Activated T-cell treated with anti-CD3 and anti-CD28 coated beads for 48 hours (primary cell): ENCODE results near the gene SCN5A.

Source experiments
- DNase-seq: peaks from one replicate; pipeline ENCODE4 v3.0.0-alpha.2; 2020; ENCODE audit warnings: low read depth

Gene SCN5A

GRCh38 chr3:38647217-38647970, 2.1 kb downstream of the SCN5A start:
- DNase-seq = no peak

GRCh38 chr3:38646630-38647029, 2.9 kb downstream of the SCN5A start:
- no peak for DNase-seq

GRCh38 chr3:38646062-38646461, 3.4 kb downstream of the SCN5A start:
- no peak for DNase-seq

- no peak for DNase-seq
Observed at GRCh38 chr3:38645601-38646000, 3.9 kb downstream of the SCN5A start.

- no peak for DNase-seq
Observed at GRCh38 chr3:38645076-38645475, 4.4 kb downstream of the SCN5A start.

GRCh38 chr3:38644662-38645053, 4.8 kb downstream of the SCN5A start:
- DNase-seq = no peak

GRCh38 chr3:38644016-38644661, 5.3 kb downstream of the SCN5A start:
- no peak for DNase-seq

GRCh38 chr3:38643592-38643991, 5.9 kb downstream of the SCN5A start:
- no peak for DNase-seq

- no peak for DNase-seq
Observed at GRCh38 chr3:38643090-38643489, 6.4 kb downstream of the SCN5A start.

GRCh38 chr3:38641461-38642110, 7.9 kb downstream of the SCN5A start:
- no peak for DNase-seq

GRCh38 chr3:38640661-38641452, 8.6 kb downstream of the SCN5A start:
- no peak for DNase-seq

- DNase-seq = no peak
Observed at GRCh38 chr3:38638354-38638753, 11.1 kb downstream of the SCN5A start.

- no peak for DNase-seq
Observed at GRCh38 chr3:38637906-38638305, 11.6 kb downstream of the SCN5A start.

GRCh38 chr3:38636881-38637280, 12.6 kb downstream of the SCN5A start:
- DNase-seq = no peak

GRCh38 chr3:38636464-38636863, 13.0 kb downstream of the SCN5A start:
- DNase-seq = no peak

- no peak for DNase-seq
Observed at GRCh38 chr3:38634111-38634510, 15.4 kb downstream of the SCN5A start.

- no peak for DNase-seq
Observed at GRCh38 chr3:38632989-38633388, 16.5 kb downstream of the SCN5A start.

GRCh38 chr3:38630606-38631005, 18.9 kb downstream of the SCN5A start:
- no peak for DNase-seq

- DNase-seq = no peak
Observed at GRCh38 chr3:38630070-38630469, 19.4 kb downstream of the SCN5A start.

GRCh38 chr3:38628835-38629234, 20.7 kb downstream of the SCN5A start:
- no peak for DNase-seq

GRCh38 chr3:38627956-38628355, 21.5 kb downstream of the SCN5A start:
- peak; percentile 19 for DNase-seq

GRCh38 chr3:38626171-38626570, 23.3 kb downstream of the SCN5A start:
- no peak for DNase-seq

GRCh38 chr3:38623539-38623938, 25.9 kb downstream of the SCN5A start:
- no peak for DNase-seq
